ENCODE data around the gene ASPDH. TPM values are rescaled to one million over a fixed set of nuclear protein-coding genes. Genes with fewer than 3 reads are reported as not detected.

Gene ASPDH
- total RNA-seq, 1 experiment from 2014 or later, result not detected

- BruUV-seq (replicated peaks), result no TSS peak
- POLR2A ChIA-PET, result no interaction called here
Measured at GRCh38 chr19:50558449-50558848, 44.7 kb upstream of the ASPDH start.

GRCh38 chr19:50558039-50558438, 44.3 kb upstream of the ASPDH start:
- Mint-ChIP-seq H3K9me3 (ENCODE audit: unreplicated experiment) (no peaks in the 10 kb centered on the region), H3K36me3 (ENCODE audit: insufficient read depth, unreplicated experiment) (no peaks in the 10 kb centered on the region), H3K27ac (ENCODE audit: low read depth, unreplicated experiment) (no peak overlapping the region), H3K4me1 (ENCODE audit: insufficient read depth, unreplicated experiment) (peaks cover 6% of the 10 kb centered on the region), H3K27me3 (ENCODE audit: insufficient read depth, unreplicated experiment) (peaks cover 42% of the 10 kb centered on the region), H3K4me3 (ENCODE audit: unreplicated experiment) (no peak overlapping the region)
- ChIA-PET POLR2A (no interaction called here), CTCF (interaction anchor here (0.6 to 1.5 kb wide), 3 partner anchors 21 to 634 kb away, joined by 3 to 4 read pairs (median 3); no protein-coding TSS in a partner anchor)
- intact Hi-C loops (cut with micrococcal nuclease), result loop anchor here (5.0 kb wide), 1 partner anchor 191 kb away; the partner anchor contains the start of gene NAPSA
- BruUV-seq (replicated peaks), result no TSS peak
- no peak for DNase-seq (ENCODE audit: unreplicated experiment)
- no peak for TF ChIP-seq CTCF (IDR thresholded peaks at IDR 0.05; ENCODE audit: unreplicated experiment)

More at GRCh38 chr19:50558449-50558848, 44.7 kb upstream of the ASPDH start:
- no peaks in the 10 kb centered on the region for H3K9me3 Mint-ChIP-seq (ENCODE audit: unreplicated experiment)
- H3K27ac Mint-ChIP-seq (ENCODE audit: low read depth, unreplicated experiment), result no peak overlapping the region
- no peak overlapping the region for H3K4me3 Mint-ChIP-seq (ENCODE audit: unreplicated experiment)
- peaks cover 6% of the 10 kb centered on the region for H3K4me1 Mint-ChIP-seq (ENCODE audit: insufficient read depth, unreplicated experiment)
- intact Hi-C loops (cut with micrococcal nuclease), result loop anchor here (5.0 kb wide), 1 partner anchor 191 kb away; the partner anchor contains the start of gene NAPSA
- H3K36me3 Mint-ChIP-seq (ENCODE audit: insufficient read depth, unreplicated experiment), result no peaks in the 10 kb centered on the region
- CTCF ChIA-PET, result interaction anchor here (0.6 to 1.5 kb wide), 3 partner anchors 21 to 634 kb away, joined by 3 to 4 read pairs (median 3); no protein-coding TSS in a partner anchor
- DNase-seq (ENCODE audit: unreplicated experiment), result no peak
- H3K27me3 Mint-ChIP-seq (ENCODE audit: insufficient read depth, unreplicated experiment), result peaks cover 42% of the 10 kb centered on the region
- no peak for TF ChIP-seq CTCF (IDR thresholded peaks at IDR 0.05; ENCODE audit: unreplicated experiment)

GRCh38 chr19:50557009-50557613, 43.4 kb upstream of the ASPDH start:
- CTCF ChIA-PET, result interaction anchor here (0.6 to 3.4 kb wide), 7 partner anchors 13 to 527 kb away, joined by 3 to 19 read pairs (median 4); no protein-coding TSS in a partner anchor
- H3K4me1 Mint-ChIP-seq (ENCODE audit: insufficient read depth, unreplicated experiment), result peaks cover 6% of the 10 kb centered on the region
- no TSS peak for BruUV-seq (replicated peaks)
- POLR2A ChIA-PET, result no interaction called here
- DNase-seq (ENCODE audit: unreplicated experiment), result no peak
- no peak overlapping the region for H3K27ac Mint-ChIP-seq (ENCODE audit: low read depth, unreplicated experiment)
- intact Hi-C loops (cut with micrococcal nuclease), result loop anchor here (5.0 kb wide), 1 partner anchor 190 kb away; the partner anchor contains the start of gene NAPSA
- no peak for TF ChIP-seq CTCF (IDR thresholded peaks at IDR 0.05; ENCODE audit: unreplicated experiment)
- no peak overlapping the region for H3K4me3 Mint-ChIP-seq (ENCODE audit: unreplicated experiment)
- no peaks in the 10 kb centered on the region for H3K9me3 Mint-ChIP-seq (ENCODE audit: unreplicated experiment)
- peaks cover 48% of the 10 kb centered on the region for H3K27me3 Mint-ChIP-seq (ENCODE audit: insufficient read depth, unreplicated experiment)
- no peaks in the 10 kb centered on the region for H3K36me3 Mint-ChIP-seq (ENCODE audit: insufficient read depth, unreplicated experiment)

GRCh38 chr19:50556282-50557008, 42.7 kb upstream of the ASPDH start:
- intact Hi-C loops (cut with micrococcal nuclease), result loop anchor here (5.0 kb wide), 1 partner anchor 189 kb away; the partner anchor contains the start of gene NAPSA
- H3K27me3 Mint-ChIP-seq (ENCODE audit: insufficient read depth, unreplicated experiment), result peaks cover 55% of the 10 kb centered on the region
- peak overlapping the region; percentile 9 for H3K27ac Mint-ChIP-seq (ENCODE audit: low read depth, unreplicated experiment)
- CTCF ChIA-PET, result interaction anchor here (0.6 to 3.4 kb wide), 19 partner anchors 12 to 1073 kb away, joined by 3 to 19 read pairs (median 3); no protein-coding TSS in a partner anchor
- no peaks in the 10 kb centered on the region for H3K36me3 Mint-ChIP-seq (ENCODE audit: insufficient read depth, unreplicated experiment)
- peak overlapping the region; percentile 75 for H3K4me3 Mint-ChIP-seq (ENCODE audit: unreplicated experiment)
- POLR2A ChIA-PET, result interaction anchor here (0.6 kb wide), 1 partner anchor 330 kb away, joined by 3 read pairs; no protein-coding TSS in a partner anchor
- DNase-seq (ENCODE audit: unreplicated experiment), result peak; percentile 52
- no peak for TF ChIP-seq CTCF (IDR thresholded peaks at IDR 0.05; ENCODE audit: unreplicated experiment)
- H3K4me1 Mint-ChIP-seq (ENCODE audit: insufficient read depth, unreplicated experiment), result peaks cover 6% of the 10 kb centered on the region
- no peaks in the 10 kb centered on the region for H3K9me3 Mint-ChIP-seq (ENCODE audit: unreplicated experiment)
- no TSS peak for BruUV-seq (replicated peaks)
